ENCODE results near the gene RIT2.

DNA sequence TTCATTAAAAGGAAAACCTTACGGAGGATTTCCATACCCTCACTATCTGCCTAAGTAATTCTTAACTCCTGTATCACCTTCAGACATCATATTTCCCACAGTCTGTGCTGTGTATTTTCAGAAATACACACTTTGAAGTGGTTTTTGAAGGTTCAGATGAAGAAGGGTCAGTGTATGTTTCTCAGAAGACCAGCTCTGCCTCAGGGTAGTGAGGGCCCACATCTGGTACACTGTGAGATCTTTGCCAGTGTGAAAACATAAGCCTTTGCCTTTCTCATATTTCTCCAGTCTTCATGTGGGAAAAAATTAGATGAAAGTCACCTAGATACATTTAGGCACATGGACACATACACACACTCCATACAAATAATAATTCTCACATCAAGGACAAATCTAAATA, 408.4 kb downstream of the RIT2 start:
- TF ChIP-seq ESRRG (CRISPR knock-in tag; IDR thresholded peaks at IDR 0.05) (no peak), TSHZ2 (CRISPR knock-in tag; IDR thresholded peaks at IDR 0.05) (no peak), RARB (CRISPR knock-in tag; IDR thresholded peaks at IDR 0.05) (no peak), ZFP3 (CRISPR knock-in tag; IDR thresholded peaks at IDR 0.05) (no peak), TCF4 (CRISPR knock-in tag; IDR thresholded peaks at IDR 0.05; ENCODE audit: borderline replicate concordance) (no peak), SNAI2 (CRISPR knock-in tag; IDR thresholded peaks at IDR 0.05) (no peak), ZNF8 (CRISPR knock-in tag; IDR thresholded peaks at IDR 0.05) (no peak), PATZ1 (CRISPR knock-in tag; IDR thresholded peaks at IDR 0.05; ENCODE audit: borderline replicate concordance) (no peak)
- TF ChIP-seq, protein P1, sequence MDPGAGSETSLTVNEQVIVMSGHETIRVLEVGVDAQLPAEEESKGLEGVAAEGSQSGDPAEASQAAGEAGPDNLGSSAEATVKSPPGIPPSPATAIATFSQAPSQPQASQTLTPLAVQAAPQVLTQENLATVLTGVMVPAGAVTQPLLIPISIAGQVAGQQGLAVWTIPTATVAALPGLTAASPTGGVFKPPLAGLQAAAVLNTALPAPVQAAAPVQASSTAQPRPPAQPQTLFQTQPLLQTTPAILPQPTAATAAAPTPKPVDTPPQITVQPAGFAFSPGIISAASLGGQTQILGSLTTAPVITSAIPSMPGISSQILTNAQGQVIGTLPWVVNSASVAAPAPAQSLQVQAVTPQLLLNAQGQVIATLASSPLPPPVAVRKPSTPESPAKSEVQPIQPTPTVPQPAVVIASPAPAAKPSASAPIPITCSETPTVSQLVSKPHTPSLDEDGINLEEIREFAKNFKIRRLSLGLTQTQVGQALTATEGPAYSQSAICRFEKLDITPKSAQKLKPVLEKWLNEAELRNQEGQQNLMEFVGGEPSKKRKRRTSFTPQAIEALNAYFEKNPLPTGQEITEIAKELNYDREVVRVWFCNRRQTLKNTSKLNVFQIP (CRISPR knock-in tag; IDR thresholded peaks at IDR 0.05; ENCODE audit: borderline replicate concordance, low read depth): no peak
- TF ChIP-seq, protein P2, sequence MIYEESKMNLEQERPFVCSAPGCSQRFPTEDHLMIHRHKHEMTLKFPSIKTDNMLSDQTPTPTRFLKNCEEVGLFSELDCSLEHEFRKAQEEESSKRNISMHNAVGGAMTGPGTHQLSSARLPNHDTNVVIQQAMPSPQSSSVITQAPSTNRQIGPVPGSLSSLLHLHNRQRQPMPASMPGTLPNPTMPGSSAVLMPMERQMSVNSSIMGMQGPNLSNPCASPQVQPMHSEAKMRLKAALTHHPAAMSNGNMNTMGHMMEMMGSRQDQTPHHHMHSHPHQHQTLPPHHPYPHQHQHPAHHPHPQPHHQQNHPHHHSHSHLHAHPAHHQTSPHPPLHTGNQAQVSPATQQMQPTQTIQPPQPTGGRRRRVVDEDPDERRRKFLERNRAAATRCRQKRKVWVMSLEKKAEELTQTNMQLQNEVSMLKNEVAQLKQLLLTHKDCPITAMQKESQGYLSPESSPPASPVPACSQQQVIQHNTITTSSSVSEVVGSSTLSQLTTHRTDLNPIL (CRISPR knock-in tag; IDR thresholded peaks at IDR 0.05; ENCODE audit: low read depth): no peak

All from SK-N-SH treated with all-trans-retinoic acid at 6 μM for 48 hours (cell line).